Cerebellar nuclear complex (tissue), 1 donor: ENCODE measurements around the gene SLC43A2.
"Not testable (repeated sequence)": the region's sequence is repeated elsewhere in the genome, so short reads cannot be mapped to it uniquely, and the experiment has no call there.

ENCODE experiments used
- DNase-seq, 2 experiments: peaks; one replicate each; lab custom pipeline; 2025; lab: John Stamatoyannopoulos, UW

The SLC43A2 gene

DNA sequence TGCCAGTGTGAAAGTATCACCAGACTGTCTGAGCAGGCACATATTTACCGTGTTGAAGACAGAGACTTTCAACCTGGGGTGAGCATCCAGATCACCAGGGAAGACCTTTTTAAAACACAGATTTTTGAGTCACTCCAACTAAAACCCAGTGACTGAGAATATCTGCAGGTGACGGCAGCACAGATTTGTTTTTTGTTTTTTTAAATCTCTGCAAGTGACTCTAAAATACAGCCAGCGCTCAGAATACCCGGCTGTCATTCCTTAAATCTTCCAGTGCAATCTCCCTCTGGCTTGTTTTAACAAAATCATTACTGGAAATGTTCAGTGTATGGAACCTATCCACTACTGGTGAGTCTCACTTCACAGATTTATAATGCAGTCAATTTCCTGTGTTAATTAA, 92.9 kb downstream of the SLC43A2 start:
- DNase-seq = no peak

DNA sequence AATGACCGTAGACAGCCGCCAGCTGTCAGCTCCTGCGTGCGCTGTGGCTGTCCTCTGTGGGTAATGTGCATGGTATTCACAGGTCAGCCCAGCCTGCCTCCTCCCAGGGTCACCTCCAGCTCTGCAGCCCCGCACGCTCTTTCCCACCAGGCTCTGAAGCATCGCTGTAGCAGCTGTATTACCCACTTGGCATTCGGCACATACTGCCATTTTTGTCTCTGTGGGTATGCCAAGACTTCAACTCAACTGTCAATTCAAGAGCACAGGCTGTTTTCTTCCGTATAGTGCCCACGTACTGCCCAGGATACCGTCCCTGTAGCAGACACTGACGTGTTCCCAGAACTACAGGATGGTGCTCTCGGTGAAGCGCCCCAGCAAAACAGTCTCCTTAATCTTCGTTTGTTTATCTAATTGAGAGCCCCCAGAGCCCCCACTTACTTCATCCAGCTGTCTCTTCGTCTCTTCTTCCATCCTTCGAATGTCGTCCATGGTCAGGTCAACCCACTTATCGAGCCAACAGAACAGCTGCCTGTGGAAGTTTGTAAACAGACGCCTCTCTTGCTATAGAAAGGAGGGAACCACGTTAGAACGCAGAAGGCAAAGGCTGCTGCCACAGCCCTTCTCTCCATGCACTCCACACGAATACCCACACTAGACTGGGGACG, 94.8 kb downstream of the SLC43A2 start:
- no peak for DNase-seq

DNA sequence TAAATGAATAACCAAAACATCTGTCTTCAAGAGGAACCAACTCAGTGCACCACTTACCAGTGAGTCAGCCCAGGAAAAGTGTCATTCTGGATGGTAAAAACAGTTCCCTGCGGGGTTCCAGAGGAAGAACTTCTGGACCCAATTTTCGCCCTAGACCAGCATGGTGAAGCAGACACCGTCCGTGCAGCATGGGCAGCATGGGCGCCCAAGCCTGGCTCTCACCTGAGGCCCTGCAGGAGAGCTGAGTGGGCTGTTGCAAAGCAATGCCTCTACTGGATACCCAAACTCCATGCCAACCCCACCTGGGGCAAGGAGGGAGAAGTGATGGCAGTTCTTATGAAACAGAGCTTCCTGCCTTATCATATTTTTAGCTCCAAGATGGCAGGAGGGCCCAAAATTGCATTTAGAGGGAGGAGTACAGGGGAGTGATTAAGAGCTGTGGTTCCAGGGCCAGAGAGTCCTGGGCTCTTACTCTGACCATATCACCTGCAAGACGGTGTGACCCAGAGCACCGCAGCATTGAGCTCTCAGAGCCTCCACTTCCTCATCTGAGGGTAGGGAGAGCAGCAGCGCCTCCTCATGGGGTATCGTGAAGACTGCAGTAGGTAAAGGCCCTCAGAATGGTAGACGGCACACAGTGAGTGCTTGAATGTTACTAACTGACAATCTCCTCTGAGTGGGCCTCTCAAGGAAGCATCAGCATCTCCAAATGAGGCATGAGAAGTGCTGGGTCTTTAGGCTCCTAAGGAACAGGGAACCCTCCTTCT, 95.6 kb downstream of the SLC43A2 start:
- no peak for DNase-seq

DNA sequence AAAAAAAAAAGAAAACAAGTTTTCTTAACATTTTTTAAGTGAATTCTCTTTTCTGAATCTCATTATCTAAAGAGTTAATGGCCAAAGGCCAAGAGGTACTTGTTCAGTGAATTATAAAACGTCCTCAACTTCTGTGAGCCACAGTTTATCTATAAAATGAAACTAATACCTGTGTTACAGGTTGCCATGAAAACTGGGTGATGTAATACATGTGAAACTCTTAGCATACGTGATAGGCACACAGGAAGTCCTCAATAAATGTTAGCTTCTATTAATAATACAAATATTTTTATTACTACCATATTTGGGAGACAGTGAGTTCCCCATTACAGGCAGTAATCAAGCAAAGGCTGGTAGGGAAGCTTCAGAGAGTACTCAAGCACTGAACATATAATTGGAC, 98.8 kb downstream of the SLC43A2 start:
- DNase-seq = no peak

DNA sequence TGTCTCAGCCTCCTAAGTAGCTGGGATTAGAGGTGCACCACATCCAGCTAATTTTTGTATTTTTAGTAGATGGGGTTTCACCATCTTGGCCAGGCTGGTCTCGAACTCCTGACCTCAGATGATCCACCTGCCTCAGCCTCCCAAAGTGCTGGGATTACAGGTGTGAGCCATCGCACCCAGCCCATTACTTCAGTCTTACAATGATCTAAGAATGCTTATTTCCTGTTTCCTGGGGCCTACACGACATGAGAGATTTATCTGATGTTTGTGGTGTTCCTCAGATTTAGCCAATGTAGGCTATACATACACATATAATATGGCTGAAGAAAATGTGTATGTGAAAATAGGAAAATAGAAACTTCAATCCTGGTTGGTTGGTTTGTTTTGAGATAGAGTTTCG, 101.8 kb downstream of the SLC43A2 start:
- not testable (repeated sequence) for DNase-seq

DNA sequence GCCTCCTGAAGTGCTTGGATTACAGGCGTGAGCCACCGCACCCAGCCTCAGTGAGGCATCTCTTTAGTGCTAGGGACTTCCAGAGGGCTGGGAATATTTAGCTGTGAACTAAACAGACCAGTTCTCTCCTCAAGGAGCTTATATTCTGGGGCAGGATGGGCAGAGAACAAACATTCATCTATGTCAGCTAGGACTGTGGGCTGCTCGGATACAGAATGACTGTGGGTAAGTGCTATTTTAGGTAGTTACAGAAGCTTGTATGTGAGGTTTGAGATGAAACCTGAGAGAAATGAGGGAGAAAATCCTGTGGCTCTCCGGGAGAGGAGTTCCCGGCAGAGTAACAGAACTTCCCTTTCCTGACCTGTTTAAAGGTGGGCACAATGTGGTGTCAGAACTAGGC, 106.0 kb downstream of the SLC43A2 start:
- DNase-seq = no peak

DNA sequence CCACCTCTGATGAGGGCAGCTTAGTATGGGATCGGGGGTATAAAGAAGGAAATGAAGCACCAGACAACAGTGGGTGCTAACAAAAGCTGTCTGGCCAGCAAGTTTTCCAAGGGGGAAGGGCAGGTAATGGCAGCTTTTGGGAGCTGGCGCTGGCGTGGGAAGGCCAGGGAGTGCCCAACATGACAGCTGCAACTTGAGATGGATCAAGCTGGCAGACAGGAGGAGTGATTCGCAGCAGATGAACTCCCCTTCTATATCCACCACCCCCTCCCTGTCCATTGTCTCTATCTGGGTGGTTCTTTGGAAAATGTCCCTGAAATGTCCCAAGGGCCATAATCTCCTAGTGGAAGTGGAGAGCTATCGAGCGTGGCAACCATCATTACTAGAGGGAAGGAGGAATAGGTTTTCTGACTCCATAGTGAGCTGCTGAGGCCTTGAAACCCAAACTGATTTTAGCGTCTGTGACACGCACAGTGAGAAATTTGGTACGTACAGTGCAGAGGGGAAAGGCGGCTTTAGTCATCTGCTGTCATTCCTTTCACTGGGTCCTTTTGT, 107.5 kb downstream of the SLC43A2 start:
- no peak for DNase-seq

DNA sequence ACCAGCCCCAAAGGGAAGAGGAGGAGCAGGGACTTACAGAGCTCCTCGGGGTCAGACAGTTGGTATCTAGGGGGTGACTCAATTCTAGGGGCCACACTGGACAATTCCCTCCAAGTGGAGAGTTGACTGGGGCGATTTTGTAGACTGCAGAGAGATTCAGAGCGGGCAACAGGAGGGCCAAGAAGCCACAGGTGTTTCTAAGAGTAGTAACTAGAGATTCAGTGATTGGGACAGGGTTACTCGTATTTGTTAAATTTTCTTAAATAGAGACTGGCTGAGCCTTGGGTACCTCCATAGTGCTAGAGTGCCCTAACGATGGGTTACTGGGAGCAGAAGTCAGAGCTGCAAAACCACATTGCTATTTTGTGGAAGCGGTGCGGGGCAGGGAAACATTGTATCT, 109.0 kb downstream of the SLC43A2 start:
- no peak for DNase-seq
